ENCODE measurements around the gene C2CD3. TPM values are rescaled to one million over a fixed set of nuclear protein-coding genes. Genes with fewer than 3 reads are reported as not detected.

The C2CD3 gene
- total RNA-seq, 1 donor from 2014 or later = 53.7 TPM

DNA sequence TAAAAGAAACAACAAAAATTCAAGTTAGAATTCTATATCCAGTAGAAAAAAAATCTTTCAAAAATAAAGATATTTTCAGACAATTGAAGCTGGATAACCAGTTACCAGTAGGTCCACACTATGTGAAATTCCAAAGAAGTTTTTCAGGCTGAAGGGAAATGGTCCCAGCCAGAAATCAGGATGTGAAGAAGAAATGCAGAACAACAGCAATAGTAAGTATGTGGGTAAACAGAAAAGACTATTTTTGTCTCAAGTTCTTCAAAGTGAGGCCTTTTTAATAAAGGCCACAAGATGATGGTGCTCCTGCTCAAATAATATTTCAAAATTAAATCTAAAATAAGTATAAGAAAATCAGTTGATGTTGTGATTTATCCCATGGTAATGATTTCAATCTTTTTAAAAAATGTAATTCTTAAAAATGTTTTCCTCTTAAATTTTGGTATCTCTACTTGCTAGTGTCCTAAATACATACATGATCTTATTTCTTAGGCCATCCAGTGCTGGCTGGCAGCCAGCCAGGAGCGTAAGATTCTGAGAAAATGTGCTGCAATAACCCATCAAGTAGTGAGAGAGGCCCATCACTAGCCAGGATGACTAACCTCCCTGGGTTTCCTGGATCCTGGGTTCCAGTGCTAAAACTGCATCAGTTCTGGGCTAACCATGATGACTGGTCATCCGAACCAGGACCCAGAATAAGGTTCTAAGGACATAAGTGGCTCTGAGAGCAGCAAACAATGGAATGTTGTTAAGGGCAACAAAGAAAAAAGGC is 146.4 kb downstream of the C2CD3 start:
- H3K9me3 Mint-ChIP-seq (ENCODE audit: unreplicated experiment) = no peaks in the 10 kb centered on the region
- peaks cover 10% of the 10 kb centered on the region for H3K36me3 Mint-ChIP-seq (ENCODE audit: low read depth, unreplicated experiment)
- FAIRE-seq (no peak), DNase-seq (ENCODE audit: low read depth) (peak; percentile 61)
- no peak overlapping the region for H3K4me3 ChIP-seq (ENCODE audit: insufficient read depth, low read depth, low read length)
- H4K20me1 ChIP-seq (ENCODE audit: insufficient read depth, low read length) = no peaks in the 10 kb centered on the region
- no peaks in the 10 kb centered on the region for H3K36me3 ChIP-seq (ENCODE audit: insufficient read depth, low read length)
- H3K4me2 ChIP-seq (ENCODE audit: low read length) = no peak overlapping the region
- H3K27me3 Mint-ChIP-seq (ENCODE audit: low read depth, unreplicated experiment) = no peaks in the 10 kb centered on the region
- peaks cover 30% of the 10 kb centered on the region for H3K4me1 Mint-ChIP-seq (ENCODE audit: low read depth, unreplicated experiment)
- no peak for TF ChIP-seq EZH2 (IDR thresholded peaks at IDR 0.05; ENCODE audit: insufficient read depth, low read length)
- TF ChIP-seq, protein P1, sequence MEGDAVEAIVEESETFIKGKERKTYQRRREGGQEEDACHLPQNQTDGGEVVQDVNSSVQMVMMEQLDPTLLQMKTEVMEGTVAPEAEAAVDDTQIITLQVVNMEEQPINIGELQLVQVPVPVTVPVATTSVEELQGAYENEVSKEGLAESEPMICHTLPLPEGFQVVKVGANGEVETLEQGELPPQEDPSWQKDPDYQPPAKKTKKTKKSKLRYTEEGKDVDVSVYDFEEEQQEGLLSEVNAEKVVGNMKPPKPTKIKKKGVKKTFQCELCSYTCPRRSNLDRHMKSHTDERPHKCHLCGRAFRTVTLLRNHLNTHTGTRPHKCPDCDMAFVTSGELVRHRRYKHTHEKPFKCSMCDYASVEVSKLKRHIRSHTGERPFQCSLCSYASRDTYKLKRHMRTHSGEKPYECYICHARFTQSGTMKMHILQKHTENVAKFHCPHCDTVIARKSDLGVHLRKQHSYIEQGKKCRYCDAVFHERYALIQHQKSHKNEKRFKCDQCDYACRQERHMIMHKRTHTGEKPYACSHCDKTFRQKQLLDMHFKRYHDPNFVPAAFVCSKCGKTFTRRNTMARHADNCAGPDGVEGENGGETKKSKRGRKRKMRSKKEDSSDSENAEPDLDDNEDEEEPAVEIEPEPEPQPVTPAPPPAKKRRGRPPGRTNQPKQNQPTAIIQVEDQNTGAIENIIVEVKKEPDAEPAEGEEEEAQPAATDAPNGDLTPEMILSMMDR (IDR thresholded peaks at IDR 0.05; ENCODE audit: insufficient read depth, low read depth, low read length) = no peak
- H3K4me3 Mint-ChIP-seq (ENCODE audit: unreplicated experiment) = no peak overlapping the region
- peaks cover 25% of the 10 kb centered on the region for H3K4me1 ChIP-seq (ENCODE audit: insufficient read depth, low read length)
- H3K9me3 ChIP-seq (ENCODE audit: insufficient read depth, low read depth, low read length) = no peaks in the 10 kb centered on the region
- no peak overlapping the region for H2AFZ ChIP-seq (ENCODE audit: low read depth, low read length)
- H3K27ac ChIP-seq (ENCODE audit: low read depth, low read length) = no peak overlapping the region
- H3K9ac ChIP-seq (ENCODE audit: low read length) = no peak overlapping the region
- H3K27me3 ChIP-seq (ENCODE audit: insufficient read depth, low read length) = no peaks in the 10 kb centered on the region
- no peaks in the 10 kb centered on the region for H3K79me2 ChIP-seq (ENCODE audit: insufficient read depth, low read length)
- peak overlapping the region; percentile 91 for H3K27ac Mint-ChIP-seq (ENCODE audit: unreplicated experiment)

DNA sequence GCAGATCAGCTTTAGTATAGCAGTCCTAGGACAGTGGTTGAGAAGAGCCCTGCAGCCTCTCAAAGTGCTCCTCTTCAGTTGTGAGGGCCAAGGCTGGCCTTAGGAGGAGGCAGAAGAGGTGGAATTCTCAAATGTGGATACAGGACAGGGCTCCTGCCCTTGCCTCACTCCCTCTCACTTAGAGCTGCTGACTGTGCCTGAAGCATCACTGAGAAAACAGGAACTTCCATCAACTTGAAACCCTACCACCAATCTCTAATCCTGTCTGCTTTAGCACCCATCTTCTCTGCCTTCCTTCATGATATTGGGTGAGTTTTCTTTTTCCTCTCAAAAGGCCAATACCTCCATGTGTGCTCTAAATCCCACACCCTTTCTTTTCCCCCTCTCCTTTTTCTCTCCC is 147.5 kb downstream of the C2CD3 start:
- no peak overlapping the region for H3K27ac Mint-ChIP-seq (ENCODE audit: unreplicated experiment)

More for the DNA sequence above, 147.5 kb downstream of the C2CD3 start:
- H3K9me3 ChIP-seq (ENCODE audit: insufficient read depth, low read depth, low read length) = no peaks in the 10 kb centered on the region
- no peaks in the 10 kb centered on the region for H3K79me2 ChIP-seq (ENCODE audit: insufficient read depth, low read length)
- TF ChIP-seq EZH2 (IDR thresholded peaks at IDR 0.05; ENCODE audit: insufficient read depth, low read length) = no peak
- TF ChIP-seq, protein P1 (IDR thresholded peaks at IDR 0.05; ENCODE audit: insufficient read depth, low read depth, low read length) = no peak
- FAIRE-seq (no peak), DNase-seq (ENCODE audit: low read depth) (no peak)
- H2AFZ ChIP-seq (ENCODE audit: low read depth, low read length) = no peak overlapping the region
- H3K27ac ChIP-seq (ENCODE audit: low read depth, low read length) = no peak overlapping the region
- H3K4me3 Mint-ChIP-seq (ENCODE audit: unreplicated experiment) = no peak overlapping the region
- peaks cover 11% of the 10 kb centered on the region for H3K36me3 Mint-ChIP-seq (ENCODE audit: low read depth, unreplicated experiment)
- H3K4me1 ChIP-seq (ENCODE audit: insufficient read depth, low read length) = peaks cover 33% of the 10 kb centered on the region
- no peak overlapping the region for H3K9ac ChIP-seq (ENCODE audit: low read length)
- H3K27me3 Mint-ChIP-seq (ENCODE audit: low read depth, unreplicated experiment) = no peaks in the 10 kb centered on the region
- H4K20me1 ChIP-seq (ENCODE audit: insufficient read depth, low read length) = no peaks in the 10 kb centered on the region
- no peaks in the 10 kb centered on the region for H3K9me3 Mint-ChIP-seq (ENCODE audit: unreplicated experiment)
- H3K4me2 ChIP-seq (ENCODE audit: low read length) = no peak overlapping the region
- H3K4me1 Mint-ChIP-seq (ENCODE audit: low read depth, unreplicated experiment) = peaks cover 35% of the 10 kb centered on the region
- H3K36me3 ChIP-seq (ENCODE audit: insufficient read depth, low read length) = no peaks in the 10 kb centered on the region
- H3K27me3 ChIP-seq (ENCODE audit: insufficient read depth, low read length) = no peaks in the 10 kb centered on the region
- H3K4me3 ChIP-seq (ENCODE audit: insufficient read depth, low read depth, low read length) = no peak overlapping the region

All from astrocyte (in vitro differentiated cells and primary cell).